A673 (cell line): Measurements from ENCODE around the gene FXYD2.

Experiments used
- EZH2 ChIP-seq: fragments of 200-600 bp; sonication (generic); IDR thresholded peaks from 2 replicates; pipeline ENCODE4 v1.6.1; 2017; ENCODE audit warnings: borderline replicate concordance, low read depth, mild to moderate bottlenecking, mixed read lengths, antibody characterized with exemption, low read length; ENCODE audit not compliant: poor library complexity, severe bottlenecking
- TF ChIP-seq, protein P1 (sequence below): fragments of 300-800, 200-600 bp; sonication (generic); conservative IDR thresholded peaks from 2 replicates; pipeline ENCODE4 v1.5.1; 2017; ENCODE audit warnings: low read depth, mild to moderate bottlenecking, antibody characterized with exemption, low read length, moderate library complexity, mixed read lengths

DNA sequence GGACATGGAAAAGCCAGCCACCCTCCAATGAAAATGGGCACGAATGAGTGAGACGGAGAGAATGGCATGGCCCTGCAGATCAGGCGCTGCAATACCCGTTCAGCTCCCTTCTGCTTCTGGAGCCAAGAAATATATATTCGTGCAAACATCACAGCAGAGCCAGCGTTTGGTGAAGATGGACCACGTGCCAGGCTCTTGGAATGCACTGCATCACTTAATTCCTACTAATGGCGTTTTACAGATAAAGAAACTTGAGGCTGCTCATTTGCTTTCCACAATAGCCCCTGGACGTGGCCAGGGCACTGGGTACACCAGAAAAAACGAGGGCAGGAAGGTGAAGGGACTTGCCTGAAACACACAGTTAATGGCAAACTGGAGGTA lies 1.6 kb upstream of the FXYD2 start:
- no peak for TF ChIP-seq EZH2
- TF ChIP-seq, protein P1, sequence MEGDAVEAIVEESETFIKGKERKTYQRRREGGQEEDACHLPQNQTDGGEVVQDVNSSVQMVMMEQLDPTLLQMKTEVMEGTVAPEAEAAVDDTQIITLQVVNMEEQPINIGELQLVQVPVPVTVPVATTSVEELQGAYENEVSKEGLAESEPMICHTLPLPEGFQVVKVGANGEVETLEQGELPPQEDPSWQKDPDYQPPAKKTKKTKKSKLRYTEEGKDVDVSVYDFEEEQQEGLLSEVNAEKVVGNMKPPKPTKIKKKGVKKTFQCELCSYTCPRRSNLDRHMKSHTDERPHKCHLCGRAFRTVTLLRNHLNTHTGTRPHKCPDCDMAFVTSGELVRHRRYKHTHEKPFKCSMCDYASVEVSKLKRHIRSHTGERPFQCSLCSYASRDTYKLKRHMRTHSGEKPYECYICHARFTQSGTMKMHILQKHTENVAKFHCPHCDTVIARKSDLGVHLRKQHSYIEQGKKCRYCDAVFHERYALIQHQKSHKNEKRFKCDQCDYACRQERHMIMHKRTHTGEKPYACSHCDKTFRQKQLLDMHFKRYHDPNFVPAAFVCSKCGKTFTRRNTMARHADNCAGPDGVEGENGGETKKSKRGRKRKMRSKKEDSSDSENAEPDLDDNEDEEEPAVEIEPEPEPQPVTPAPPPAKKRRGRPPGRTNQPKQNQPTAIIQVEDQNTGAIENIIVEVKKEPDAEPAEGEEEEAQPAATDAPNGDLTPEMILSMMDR: no peak
